ENCODE data around the gene SPSB1.

DNA sequence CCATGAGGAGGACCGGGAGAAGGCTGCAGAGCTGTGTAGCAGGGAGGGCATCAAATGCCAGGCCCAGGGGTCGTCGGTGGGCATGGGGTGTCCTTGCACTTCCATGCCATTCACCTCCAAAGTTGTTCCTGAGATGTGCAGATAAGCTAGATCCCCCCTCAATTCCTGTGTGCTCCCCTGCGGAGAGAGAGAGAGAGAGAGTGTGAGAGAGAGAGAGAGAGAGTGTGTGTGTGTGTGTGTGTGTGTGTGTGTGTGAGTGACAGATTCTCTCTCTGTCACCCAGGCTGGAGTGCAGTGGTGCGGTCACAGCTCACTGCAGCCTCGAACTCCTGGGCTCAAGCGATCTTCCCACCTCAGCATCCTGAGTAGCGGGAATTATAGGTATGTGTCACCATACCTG is 16.4 kb downstream of the SPSB1 start:
- TF ChIP-seq EZH2 (IDR thresholded peaks at IDR 0.05; ENCODE audit: insufficient read depth, poor library complexity, severe bottlenecking) (no peak), EZH2phosphoT487 (IDR thresholded peaks at IDR 0.05; ENCODE audit: insufficient read depth, low read depth) (no peak)
